NCI-H774 (cell line): ENCODE data around the gene RSPO4.
"Not testable (repeated sequence)": the region's sequence is repeated elsewhere in the genome, so short reads cannot be mapped to it uniquely, and the experiment has no call there.

ENCODE experiments used
- DNase-seq: peaks from one replicate; lab custom pipeline; 2025; lab: John Stamatoyannopoulos, UW

RSPO4 gene

DNA sequence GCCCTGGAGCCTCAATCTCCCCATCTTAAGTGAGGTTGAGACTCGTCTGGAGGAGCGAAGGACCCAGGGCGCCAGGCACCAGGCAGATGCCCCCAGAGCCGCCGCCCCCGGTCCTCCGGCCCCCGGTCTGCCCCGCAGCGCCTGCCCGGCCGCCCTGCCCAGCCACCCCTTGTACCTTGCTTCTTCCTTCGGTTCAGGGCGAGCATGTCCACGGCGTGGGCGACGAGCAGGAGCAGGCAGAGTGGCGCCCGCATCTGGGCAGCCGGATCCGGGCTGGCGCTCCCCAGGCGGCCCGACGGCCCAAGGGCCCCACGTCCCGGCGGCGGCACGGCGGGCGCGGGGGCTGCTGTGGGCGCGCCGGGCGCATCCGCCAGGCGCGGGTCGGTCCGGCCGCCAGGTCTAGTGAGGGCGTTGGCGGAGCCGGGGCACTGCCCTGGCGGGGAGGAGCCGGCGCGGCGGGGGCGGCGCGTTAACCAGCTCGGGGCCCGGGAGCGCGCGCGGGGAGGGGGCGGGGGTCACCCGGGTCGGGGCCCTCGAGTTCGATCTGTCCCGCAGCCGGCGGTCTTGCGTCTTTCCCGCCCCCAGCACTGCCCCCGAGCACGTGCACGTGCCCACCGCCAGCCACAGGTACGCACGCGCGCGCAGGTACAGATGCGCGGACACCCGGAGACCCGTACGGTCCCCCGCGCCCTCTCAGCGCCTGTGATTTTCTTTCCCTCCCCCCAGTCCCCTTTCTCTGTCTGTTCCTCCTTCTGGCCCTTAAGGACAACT lies at the start of gene RSPO4:
TSS of gene RSPO4 (minus strand) at position 401 of the 771 bp plus-strand sequence. CDS start at position 254, 147 bp downstream.
- no peak for DNase-seq

DNA sequence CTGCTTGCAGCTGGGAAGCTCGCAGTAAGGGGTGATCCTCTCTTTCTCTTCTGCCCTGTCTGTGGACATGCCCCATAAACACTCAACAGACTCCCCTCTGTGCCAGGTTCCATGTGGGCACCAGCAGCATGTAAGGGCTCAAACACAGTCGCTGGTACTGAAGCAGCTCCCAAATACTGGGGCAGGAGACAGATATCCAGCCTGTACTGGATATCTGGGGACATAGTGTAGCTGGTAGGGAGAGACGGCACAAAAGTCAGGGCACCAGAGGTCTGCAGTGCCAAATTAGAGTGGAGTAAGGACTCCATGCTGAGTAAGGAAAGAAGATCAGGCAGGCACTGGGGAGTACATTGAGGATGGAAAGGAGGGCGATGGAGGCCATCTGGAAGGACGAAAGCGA lies 48.3 kb upstream of the RSPO4 start:
- DNase-seq, result no peak

DNA sequence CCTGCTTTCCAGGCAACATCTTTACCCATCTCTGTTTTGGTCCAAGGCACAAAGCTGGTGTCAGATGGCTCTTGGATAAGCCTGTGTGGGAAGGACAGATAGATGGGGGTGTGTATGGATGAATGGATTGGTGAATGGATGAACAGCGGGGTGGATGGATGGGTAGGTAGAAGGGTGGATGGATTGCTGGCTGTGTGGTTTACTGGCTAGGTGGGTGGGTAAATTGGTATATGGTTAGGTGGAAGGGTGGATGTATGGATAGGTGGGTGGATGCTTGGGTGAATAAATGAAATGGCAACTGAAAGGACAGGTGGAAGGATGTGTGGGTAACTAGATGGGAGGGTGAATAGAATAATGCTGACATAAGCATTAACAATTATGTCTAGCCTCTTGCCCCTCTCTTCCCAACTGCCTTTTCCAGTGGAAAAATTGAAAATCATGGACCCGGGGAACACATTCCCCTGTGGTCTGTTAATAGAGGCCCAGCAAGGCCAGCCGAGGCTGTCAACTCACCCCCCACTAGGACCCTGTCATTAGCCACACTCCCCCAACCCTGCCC lies 43.8 kb upstream of the RSPO4 start:
- DNase-seq, result no peak

DNA sequence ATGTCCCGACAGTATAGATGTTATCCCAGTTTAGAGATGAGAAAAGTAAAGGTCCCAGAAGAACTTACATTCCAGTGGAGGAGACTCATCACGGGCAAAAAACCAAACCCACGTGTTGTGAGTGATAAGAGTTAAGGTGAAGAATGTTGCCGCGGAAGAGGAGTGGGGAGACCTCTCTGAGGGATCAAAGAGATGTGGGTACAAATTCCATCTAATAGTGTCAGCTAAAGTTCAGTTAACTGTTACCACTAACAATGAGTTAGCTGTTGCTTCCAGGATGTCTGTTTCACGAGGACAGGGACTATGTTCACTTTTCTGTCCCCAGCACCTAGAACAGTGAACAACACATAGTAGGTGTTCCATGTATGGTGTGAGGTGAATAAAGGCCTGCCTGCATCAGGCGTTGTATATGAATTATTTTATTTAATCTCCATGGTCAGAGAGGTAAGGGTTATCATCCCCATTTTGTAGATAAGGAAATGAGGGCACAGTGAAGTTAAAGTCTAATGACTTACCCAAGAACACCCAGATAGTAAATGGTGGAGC lies 39.8 kb upstream of the RSPO4 start:
- no peak for DNase-seq

DNA sequence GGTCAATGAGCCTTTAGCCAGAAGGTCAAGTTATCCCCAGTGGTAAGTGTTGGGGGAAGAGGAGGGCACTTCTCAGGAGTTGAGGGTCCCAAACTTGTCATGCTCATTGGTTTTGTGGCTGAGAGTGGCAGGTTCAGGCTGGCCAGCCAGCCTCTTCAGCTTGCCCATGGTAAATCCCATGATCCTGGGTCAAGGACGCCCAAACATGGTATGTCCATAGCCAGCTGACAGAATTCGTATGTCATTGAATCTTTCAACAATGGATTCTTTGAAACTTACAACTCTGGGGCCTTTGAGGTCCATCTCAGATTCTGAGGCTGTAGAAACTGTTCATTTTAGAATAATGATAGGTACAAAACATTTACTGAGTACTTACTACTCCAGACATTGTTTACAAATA lies 36.1 kb upstream of the RSPO4 start:
- no peak for DNase-seq

DNA sequence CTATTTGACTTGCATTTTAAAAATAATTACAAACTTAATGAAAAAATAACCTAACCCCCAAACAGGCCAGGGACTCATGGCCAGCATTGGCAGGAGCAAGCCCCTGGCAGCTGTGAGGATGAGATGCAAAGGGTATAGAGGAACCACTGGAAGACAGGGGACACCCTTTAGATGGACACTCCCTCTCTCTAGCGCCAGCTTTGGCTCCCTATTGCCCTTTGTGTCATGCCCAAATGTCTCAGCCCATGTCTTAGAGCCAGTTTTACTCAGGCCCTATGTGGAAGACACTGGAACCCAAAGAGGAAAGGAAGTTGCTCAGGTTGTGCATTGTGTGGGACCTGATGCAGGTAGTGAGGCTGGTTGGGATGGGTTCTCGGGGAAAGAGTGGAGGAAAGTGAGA lies 34.9 kb upstream of the RSPO4 start:
- DNase-seq, result no peak

DNA sequence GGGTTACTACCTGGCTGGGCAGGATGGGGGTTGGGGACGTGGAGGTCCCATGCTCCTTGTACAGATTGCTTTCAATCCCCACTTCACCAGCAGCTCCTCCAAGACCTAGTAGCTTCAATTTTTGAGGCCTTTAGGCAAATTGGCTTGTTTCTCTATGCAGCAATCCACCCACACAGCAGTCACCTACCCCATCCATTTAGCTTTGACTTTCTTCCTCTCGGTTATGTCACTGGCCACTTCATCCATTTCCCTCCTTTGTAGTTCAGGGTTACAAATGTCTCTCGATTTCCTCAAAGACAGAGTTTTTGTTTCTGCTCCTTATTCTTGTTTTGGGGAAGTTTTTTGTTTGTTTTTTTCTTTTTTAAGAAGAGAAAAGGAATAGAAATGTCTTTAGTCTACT lies 33.4 kb upstream of the RSPO4 start:
- no peak for DNase-seq

DNA sequence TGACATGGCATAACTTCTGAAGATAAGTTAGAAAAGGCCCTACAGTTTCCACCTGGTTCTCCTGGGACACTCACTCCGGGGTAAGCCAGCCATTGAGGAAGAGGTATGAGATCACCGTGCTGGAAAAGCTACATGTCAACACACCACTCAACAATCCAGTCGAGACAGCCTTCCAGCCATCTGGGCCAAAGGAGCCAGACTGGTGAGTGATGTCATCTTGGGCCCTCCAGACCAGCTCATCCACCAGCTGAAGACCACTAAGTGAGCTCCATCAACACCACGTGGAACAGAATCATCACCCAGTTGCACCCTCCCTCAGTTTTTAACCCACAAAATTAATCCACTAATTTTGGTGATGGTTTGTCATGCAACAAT lies 32.3 kb upstream of the RSPO4 start:
- DNase-seq, result no peak

DNA sequence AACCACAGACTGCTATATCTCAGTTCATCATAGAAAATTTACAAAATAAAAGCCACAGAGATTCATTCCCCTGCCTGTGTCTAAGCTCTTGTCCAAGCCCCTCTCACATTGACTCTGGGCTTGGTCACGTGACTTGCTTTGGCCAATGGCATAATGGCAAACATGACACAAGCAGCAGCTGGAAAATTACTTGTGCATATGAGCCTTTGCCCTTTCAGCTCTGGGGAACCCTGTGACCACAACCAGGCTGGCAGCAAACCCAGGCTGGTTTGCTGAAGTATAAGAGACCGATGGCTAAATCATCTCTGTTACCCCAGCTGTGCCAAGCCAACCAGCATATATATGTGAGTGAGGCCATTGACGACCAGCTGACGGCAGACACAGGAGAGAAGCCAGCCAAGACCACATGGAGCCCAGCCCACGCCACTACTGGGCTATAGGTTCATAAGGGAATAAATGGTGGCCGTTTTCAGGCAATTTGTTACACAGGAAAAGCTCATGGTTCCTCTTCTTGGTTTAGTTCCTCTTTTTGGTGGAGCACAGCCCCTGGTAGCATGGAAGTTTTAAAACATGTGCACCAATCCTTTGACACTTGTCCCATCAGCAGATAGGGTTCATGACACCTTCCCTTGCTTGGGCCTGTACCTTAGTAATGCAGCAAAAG lies 31.8 kb upstream of the RSPO4 start:
- DNase-seq, result no peak

DNA sequence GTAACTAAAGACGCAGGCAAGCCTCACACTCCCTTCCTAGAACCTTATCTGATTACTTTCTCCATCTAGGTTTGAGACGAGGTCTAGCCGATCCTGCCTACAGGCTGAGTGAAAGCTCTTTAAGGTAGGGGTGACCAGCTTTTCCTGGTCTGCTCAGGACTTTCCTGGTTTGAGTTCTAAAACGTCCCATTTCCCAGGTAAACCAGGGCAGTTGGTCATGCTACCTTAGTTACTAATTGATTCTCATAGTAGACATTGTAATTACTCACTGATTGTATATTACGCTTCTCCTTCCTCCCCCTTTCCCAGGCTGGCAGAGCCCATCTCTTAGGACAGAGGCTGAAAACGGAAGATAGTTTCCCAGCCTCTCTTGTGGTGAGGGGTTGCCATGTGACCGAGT lies 27.9 kb upstream of the RSPO4 start:
- no peak for DNase-seq

DNA sequence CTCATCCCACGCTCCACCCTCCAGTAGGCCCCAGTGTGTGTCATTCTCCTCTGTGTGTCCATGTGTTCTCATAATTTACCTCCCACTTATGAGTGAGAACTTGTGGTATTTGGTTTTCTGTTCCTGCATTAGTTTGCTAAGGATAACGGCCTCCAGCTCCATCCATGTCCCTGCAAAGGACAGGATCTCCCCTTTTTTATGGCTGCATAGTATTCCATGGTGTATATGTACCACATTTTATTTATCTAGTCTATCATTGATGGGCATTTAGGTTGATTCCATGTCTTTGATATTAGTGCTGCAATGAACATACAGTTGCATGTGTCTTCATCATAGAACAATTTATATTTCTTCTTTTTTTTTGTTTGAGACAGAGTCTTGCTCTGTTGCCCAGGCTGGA lies 24.1 kb upstream of the RSPO4 start:
- not testable (repeated sequence) for DNase-seq

DNA sequence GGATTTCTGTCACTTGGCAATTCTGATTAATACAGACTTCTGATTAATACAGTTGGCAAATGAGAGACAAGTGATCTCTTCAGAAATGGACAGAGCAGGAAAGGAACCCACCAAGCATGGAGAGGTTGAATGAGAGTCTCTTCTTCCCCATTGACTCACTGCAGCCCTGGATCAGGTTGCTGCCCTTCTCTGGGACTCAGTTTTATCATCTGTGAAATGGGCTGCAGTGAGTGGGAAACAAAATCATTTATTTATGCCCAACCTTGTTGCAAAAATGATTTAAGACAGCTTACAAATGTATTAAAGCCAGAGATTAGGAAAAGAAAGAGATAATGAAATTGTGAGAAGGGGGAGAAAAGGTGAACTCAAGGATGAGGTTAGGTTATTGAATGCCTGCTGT lies 20.8 kb upstream of the RSPO4 start:
- DNase-seq, result no peak

DNA sequence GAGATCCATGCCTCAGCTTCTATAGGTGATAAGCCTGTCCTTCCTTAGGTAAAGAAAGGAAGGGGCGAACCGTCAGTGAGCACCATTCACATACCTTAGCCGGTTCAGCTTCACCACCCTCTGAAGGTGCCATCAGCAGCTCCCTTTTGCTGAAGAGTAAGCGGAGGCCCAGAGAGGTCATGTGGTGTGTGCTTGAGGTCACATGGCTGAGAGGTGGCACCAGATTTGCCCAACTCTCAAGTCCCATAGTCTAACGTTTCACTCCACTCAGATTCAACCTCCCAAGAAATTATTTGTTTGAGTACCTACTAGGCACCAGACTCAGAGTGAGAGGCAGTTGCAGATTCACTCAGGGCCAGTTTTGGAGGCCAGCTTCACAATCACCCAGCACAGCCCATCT lies 18.5 kb upstream of the RSPO4 start:
- DNase-seq, result no peak

DNA sequence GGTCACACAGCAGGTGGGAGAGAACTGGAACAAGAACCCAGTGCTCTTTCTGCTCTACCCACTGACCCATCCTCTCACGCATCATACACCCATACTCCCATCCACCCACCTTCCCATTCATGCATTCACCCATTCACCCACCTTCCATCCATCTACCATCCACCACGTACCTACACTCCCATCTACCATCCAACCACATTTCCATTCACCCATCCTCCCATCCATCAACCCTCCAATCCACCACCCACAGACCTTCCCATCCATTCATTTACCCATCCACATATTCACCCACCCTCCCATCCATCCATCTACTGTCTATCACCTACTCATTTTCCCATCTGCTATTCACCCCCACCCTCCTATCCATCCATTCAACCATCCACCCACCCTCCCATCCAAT lies 17.2 kb upstream of the RSPO4 start:
- DNase-seq, result no peak

DNA sequence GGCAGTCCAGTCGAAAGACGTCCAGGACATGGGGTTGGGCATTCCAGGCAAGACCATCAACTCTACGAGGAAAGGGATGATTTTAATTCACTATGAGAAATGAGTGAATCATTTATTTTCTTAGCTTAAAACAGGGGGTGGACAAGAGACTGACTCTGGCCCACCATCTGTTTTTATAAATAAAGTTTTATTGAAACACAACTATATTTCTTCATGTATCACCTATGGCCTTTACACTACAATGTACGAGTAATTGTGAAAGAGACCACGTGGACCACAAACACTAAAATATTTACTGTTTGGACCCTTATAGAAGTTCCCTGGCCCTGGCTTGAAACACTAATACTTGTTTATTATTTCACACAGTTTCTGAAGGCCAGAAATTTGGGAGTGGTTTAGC lies 15.6 kb upstream of the RSPO4 start:
- DNase-seq, result no peak

DNA sequence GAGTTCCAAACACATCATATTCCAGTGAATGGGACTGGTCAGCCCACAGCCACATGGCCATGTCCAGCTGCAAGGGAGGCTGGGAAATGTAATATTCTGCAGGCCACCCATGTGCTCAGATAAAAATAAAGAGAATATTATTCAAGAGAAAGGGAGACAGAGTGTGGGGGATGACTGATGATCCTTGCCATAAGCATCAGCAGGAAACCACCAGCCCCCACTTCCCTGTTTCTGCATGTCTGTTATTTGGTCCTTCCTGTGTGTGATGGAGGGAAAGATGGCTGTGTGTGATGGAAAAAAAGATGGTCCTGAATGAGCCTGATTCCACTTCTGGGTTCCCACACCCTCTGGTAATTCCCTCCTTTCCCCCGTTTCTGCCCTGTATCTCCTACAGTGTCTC lies 13.1 kb upstream of the RSPO4 start:
- no peak for DNase-seq

DNA sequence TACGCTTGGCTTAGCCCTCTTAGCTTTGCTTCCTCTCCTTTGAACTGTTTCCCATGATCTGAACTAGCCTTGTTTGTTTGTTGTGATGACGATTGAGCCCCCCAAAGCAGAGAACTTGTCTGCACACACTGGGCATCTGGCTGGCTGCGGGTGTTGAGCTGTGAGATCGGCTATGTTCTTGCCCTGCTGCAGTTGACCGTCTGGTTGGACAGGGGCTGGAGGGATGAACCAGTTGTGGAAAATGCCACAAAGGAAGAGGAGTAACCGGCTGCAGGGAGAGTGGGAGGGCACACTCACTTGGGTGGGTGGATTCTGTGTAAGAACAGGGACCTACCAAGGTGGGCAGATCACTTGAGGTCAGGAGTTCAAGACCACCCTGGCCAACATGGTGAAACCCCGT lies 12.4 kb upstream of the RSPO4 start:
- no peak for DNase-seq

DNA sequence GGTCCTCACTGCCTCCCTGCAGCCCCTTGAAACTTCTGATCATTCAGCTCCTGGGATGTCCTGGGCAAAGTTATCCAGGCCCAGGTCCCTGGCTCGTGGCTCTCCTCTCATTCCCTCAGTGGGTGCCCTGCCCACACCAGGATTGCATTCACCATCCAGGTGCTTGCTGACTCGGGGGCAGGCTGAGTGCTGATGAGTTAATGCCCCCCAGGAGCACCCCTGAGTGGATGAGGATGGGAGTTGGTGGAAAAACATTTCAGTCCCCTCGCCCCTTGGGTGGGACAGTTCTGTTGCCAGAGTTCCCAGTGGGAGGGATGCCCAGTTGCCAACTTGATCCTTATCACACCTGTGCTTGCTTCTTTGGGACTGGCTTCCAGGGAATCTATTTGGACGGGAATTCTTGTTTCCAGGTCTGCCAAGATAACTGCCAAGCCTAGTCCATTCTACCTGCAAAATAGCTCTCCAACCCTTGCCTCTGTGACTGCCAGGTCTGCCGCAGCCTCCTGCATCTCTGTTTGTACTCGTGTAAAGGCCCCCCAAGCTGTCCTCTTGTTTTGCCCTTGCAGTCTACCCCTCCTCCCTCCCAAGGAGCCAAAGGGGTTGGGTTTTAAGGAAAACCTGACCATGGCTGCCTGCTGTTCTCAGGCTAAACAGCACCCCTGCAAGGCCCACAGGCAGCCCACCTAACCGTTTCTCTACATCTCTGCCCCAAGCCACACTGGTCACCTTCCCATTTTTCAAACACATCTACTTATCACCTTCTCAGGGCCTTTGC lies 11.6 kb upstream of the RSPO4 start:
- no peak for DNase-seq

DNA sequence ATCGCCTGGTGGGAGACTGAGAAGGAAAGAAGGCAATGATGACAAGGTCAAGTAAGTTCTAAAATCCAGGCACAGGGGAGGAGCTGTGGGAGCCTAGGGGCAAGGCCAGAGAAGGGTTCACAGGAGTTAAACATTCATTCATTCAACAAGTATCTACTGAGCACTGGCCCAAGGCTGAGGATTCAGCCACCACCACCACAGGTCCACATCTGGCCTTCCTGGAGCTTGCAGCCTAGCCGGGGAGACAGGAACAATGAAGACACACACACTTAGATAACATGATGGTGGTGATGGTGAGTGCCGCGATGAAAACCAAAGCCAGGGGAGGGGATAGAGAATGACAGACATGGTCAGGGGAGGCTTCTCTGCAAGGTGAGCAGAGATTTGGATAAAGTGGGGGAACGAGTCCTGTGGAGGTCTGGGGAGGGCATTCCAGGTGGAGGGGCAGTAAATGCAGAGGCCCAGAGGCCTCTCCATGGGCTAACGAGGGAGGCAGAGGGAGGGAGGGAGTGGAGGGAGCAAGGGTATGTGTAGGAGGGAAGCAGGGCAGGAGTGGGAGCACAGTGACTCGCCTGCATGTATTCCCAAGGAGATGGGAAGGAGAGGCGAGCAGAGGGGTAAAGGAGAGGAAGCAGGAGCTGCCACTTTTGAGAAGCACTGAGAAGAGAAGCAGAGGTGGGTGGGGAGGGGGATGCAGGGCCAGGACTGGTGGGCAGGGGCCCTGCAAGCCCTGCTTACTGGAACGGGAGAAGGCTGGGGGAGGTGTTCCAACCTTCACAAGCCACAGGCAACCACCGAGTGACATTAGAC lies 10.5 kb upstream of the RSPO4 start:
- DNase-seq, result no peak

DNA sequence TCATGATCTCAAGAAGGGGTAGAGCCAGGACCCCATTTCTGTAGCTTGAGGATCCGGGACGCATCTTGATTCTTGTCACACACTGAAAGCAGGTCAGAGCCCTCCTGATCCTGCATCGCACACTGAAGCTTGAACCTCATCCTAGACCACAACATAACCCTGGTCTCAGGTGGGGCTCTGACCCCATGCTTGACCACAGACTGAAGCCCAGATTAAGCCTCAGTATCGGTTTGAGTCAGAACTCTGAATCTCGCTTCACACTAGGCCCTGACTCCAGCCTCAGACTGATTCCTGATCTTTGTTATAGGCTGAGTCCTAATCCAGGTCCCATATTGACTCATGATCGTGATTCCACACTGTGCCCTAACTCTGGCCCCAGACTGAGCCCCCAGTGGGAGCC lies 8.5 kb upstream of the RSPO4 start:
- DNase-seq, result no peak

DNA sequence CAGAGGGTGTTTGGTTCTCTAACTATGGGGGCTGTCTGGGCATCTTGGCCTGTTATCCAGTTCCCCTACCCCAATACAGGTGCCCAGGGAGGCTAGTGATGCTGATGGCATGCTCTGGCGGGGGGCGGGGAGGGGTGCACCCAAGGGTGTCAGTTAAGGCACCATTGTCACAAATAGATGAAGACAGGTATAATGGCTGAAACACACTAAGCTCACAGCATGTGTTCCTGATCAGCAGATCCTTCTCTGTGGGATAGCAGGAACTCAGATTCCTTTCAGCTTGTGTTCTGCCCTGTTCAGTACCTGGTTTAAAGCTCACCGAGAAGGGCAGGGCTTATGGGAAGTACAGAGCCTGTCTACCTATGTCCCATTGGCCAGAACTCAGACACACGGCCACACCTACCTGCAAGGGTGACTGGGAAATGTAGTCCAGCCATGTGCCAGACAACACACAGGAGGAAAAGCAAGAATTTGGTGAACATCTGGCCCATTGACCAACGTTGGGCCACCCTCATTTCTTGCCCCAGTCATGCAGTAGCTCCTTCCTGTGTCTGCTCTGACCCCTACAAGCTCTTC lies 3.4 kb upstream of the RSPO4 start:
- DNase-seq, result no peak
